ENCODE measurements around the gene NFE2.

The NFE2 gene

GRCh38 chr12:54249489-54249888, 51.3 kb downstream of the NFE2 start:
- no peak for DNase-seq (ENCODE audit: low spot score)

GRCh38 chr12:54246011-54246641, 54.7 kb downstream of the NFE2 start:
- no peak for DNase-seq (ENCODE audit: low spot score)
